ENCODE measurements around the gene F2RL2.

F2RL2 gene

GRCh38 chr5:76583163-76584047 lies 39.8 kb downstream of the F2RL2 start:
- DNase-seq (ENCODE audit: low spot score): no peak

GRCh38 chr5:76582230-76583162 lies 40.7 kb downstream of the F2RL2 start:
- no peak for DNase-seq (ENCODE audit: low spot score)

GRCh38 chr5:76580981-76581380 lies 42.2 kb downstream of the F2RL2 start:
- DNase-seq (ENCODE audit: low spot score): no peak

- DNase-seq (ENCODE audit: low spot score): no peak
Measured at GRCh38 chr5:76579166-76579937, 43.9 kb downstream of the F2RL2 start.

DNA sequence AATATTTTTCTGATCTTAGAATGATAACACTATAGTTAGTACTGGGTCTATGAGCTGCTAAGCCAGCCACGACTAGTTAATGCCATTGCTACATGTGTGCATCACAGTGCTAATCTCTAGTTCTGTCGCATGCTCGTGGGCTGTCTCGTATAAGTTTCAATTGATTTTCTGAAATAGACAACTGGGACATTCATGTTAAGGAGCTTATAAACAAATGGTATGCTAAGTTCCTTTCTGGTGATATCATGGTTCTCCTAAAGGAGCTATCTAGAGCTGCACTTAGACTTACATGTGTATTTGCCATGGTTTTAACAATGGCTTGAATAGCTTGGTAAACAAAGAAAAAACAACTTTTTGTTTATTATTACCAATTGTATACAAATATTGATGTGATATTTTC lies 46.2 kb downstream of the F2RL2 start:
- DNase-seq (ENCODE audit: low spot score): no peak

- DNase-seq (ENCODE audit: low spot score): no peak
Measured at GRCh38 chr5:76576450-76576849, 46.8 kb downstream of the F2RL2 start.

GRCh38 chr5:76571559-76571958 lies 51.6 kb downstream of the F2RL2 start:
- no peak for DNase-seq (ENCODE audit: low spot score)

- no peak for DNase-seq (ENCODE audit: low spot score)
Measured at GRCh38 chr5:76570153-76570552, 53.0 kb downstream of the F2RL2 start.

Measured in left forelimb (tissue), 1 donor.